Activated naive CD4-positive, alpha-beta T cell treated with anti-CD3 and anti-CD28 coated beads for 36 hours (primary cell): ENCODE results near the gene ATP6V1C2. TPM values are rescaled to one million over a fixed set of nuclear protein-coding genes. Genes with fewer than 3 reads are reported as not detected.

Source experiments
- CTCF ChIA-PET: fragments of 350-600 bp; sonication (Branson Sonifier 250); formaldehyde crosslinking; loops from one replicate; lab custom pipeline; 2021; ENCODE audit warnings: antibody characterized with exemption; lab: Charles Lee
- DNase-seq: peaks from one replicate; pipeline ENCODE4 v3.0.0-alpha.2; 2020
- H3K27ac Mint-ChIP-seq: one replicate; pipeline ENCODE4 v1.8.0; 2021; ENCODE audit warnings: mild to moderate bottlenecking, mixed read lengths
- H3K27me3 Mint-ChIP-seq: one replicate; pipeline ENCODE4 v1.8.0; 2021; ENCODE audit warnings: low read depth, mixed read lengths
- H3K36me3 Mint-ChIP-seq: one replicate; pipeline ENCODE4 v1.8.0; 2021; ENCODE audit warnings: low read depth, mixed read lengths
- H3K4me1 Mint-ChIP-seq: one replicate; pipeline ENCODE4 v1.8.0; 2021; ENCODE audit warnings: low read depth, mixed read lengths
- H3K4me3 Mint-ChIP-seq: one replicate; pipeline ENCODE4 v1.8.0; 2021; ENCODE audit warnings: mild to moderate bottlenecking, moderate library complexity, mixed read lengths
- H3K9me3 Mint-ChIP-seq: one replicate; pipeline ENCODE4 v1.8.0; 2021; ENCODE audit warnings: mixed read lengths
- intact Hi-C: fragments of 100-400 bp; cut with micrococcal nuclease; formaldehyde crosslinking; loops from one replicate; pipeline ENCODE4 v1.15.1; 2023
- total RNA-seq, 2 experiments: library from RNA; stranded (reverse); gene quantifications; one replicate each; pipeline ENCODE4 v1.2.3, GENCODE V29; 2021

Gene ATP6V1C2, protein sequence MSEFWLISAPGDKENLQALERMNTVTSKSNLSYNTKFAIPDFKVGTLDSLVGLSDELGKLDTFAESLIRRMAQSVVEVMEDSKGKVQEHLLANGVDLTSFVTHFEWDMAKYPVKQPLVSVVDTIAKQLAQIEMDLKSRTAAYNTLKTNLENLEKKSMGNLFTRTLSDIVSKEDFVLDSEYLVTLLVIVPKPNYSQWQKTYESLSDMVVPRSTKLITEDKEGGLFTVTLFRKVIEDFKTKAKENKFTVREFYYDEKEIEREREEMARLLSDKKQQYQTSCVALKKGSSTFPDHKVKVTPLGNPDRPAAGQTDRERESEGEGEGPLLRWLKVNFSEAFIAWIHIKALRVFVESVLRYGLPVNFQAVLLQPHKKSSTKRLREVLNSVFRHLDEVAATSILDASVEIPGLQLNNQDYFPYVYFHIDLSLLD
- total RNA-seq, result not detected

DNA sequence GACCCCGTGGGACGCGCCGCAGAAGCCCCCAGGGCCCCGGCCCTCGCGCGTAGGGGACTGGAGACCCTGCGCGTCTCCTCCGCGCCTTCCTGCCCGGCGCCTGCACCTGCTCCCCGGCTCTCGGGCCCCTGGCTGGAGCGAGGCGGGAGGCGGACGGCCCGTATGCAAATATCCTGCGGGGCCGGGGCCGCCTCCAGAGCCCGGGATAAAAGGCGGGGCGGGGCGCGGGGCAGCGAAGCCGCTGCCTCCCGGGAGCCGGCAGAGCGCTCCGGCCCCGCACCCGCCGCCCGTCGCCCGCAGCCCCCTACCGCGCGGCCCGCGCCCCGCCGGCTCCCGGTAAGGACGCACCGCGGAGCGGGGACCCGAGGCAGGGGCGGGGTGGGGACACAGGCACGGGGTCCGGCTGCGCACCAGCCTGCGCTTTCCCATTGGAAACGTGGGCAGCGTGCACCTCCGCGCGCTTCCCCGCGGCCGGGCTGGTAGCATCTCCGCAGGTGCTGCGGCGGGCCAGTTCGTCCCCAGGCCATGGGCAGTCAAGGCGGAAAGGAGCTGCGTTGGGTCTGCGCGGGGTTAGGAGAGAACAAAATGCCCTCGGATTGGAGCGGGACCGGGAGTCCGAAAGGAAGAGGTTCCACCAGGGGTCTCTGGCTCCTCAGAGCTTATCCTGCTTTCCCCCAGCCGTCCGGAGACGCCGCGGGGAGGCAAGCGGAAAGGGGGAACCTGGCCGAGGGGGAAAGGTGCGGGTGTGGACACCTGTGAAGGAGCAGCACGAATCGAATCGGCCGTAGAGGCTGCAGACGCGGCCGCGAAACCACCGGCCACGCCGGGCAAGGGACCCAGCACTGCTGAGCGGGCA, at the start of gene ATP6V1C2:
Gene ATP6V1C2 (plus strand): TSS at position 235 of the 856 bp plus-strand sequence. CDS start 1,220 bp downstream, outside the sequence.
- peak; percentile 28 for DNase-seq

DNA sequence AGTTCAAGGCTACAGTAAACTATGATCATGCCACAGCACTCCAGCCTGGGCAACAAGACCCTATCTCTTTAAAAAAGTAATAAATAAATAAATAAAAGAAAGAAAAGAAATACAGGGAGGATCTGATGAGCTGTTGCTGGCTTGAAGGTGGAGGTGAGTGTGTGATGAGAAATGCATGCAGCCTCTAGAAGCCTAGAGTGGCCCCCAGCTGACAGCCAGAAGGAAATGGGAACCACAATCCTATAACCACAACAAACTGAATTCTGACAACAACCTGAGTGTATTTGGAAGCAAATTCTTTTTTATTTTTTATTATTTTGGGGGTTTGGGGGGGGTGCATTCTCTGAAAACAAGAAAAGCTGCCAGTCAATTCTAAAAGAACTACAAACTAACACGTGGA, 46.3 kb upstream of the ATP6V1C2 start:
- H3K4me3 Mint-ChIP-seq, result no peak overlapping the region
- H3K27ac Mint-ChIP-seq, result peak overlapping the region; percentile 14
- H3K36me3 Mint-ChIP-seq, result peaks cover 23% of the 10 kb centered on the region
- CTCF ChIA-PET, result interaction anchor here (0.5 to 1.1 kb wide), 4 partner anchors 12 to 988 kb away, joined by 3 to 6 read pairs (median 4); no protein-coding TSS in a partner anchor
- H3K9me3 Mint-ChIP-seq, result no peaks in the 10 kb centered on the region
- intact Hi-C loops, result no loop called here
- H3K4me1 Mint-ChIP-seq, result peaks cover 25% of the 10 kb centered on the region
- H3K27me3 Mint-ChIP-seq, result no peaks in the 10 kb centered on the region
- no peak for DNase-seq

More for the DNA sequence above, at the start of gene ATP6V1C2:
- no peaks in the 10 kb centered on the region for H3K36me3 Mint-ChIP-seq
- intact Hi-C loops, result no loop called here
- H3K27me3 Mint-ChIP-seq, result peaks cover 41% of the 10 kb centered on the region
- H3K9me3 Mint-ChIP-seq, result no peaks in the 10 kb centered on the region
- H3K27ac Mint-ChIP-seq, result no peak within 1 kb of the TSS
- peak within 1 kb of the TSS; percentile 49 for H3K4me3 Mint-ChIP-seq
- peaks cover 12% of the 10 kb centered on the region for H3K4me1 Mint-ChIP-seq
- CTCF ChIA-PET, result interaction anchor here (0.9 kb wide), 1 partner anchor 13 kb away, joined by 3 read pairs; no protein-coding TSS in a partner anchor

DNA sequence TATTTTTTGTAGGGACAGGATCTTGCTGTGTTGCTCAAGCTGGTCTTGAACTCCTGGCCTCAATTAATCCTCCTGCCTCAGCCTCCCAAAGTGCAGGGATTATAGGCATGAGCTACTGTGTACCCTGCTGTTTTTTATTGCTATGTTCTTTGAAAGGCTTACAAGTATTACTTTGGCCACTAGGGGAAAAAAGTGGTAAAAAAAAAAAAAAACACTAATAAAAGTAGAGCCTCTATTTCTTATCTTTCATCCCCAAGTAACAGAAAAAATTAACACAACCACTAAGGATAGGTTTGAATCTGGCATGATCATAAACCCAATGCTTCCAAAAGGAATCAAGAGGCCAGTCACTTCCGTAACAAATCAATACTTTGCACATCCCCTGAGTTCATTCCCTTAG, 43.2 kb upstream of the ATP6V1C2 start:
- Mint-ChIP-seq H3K4me3 (no peak overlapping the region), H3K4me1 (peaks cover 41% of the 10 kb centered on the region), H3K9me3 (no peaks in the 10 kb centered on the region), H3K27me3 (no peaks in the 10 kb centered on the region), H3K36me3 (peaks cover 26% of the 10 kb centered on the region), H3K27ac (peak overlapping the region; percentile 59)
- CTCF ChIA-PET, result interaction anchor here (0.7 to 1.7 kb wide), 2 partner anchors 10 to 18 kb away, joined by 6 read pairs; no protein-coding TSS in a partner anchor
- intact Hi-C loops, result no loop called here
- DNase-seq, result no peak

DNA sequence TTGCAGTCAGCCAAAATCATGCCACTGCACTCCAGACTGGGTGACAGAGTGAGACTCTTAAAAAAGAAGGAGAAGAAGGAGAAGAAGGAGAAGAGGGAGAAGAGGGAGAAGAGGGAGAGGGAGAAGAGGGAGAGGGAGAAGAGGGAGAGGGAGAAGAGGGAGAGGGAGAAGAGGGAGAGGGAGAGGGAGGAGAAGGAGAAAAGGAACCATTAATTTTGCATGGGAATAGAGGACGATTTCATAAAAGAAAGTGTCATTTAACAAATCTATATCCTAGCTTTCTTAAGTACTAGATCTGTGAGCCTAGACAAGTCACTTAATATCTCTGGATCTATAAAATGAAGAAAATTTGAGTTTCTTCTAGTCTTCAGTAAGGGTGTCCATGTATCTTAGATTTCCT, 41.2 kb upstream of the ATP6V1C2 start:
- H3K36me3 Mint-ChIP-seq, result peaks cover 19% of the 10 kb centered on the region
- H3K9me3 Mint-ChIP-seq, result no peaks in the 10 kb centered on the region
- CTCF ChIA-PET, result interaction anchor here (1.1 to 1.4 kb wide), 2 partner anchors 9 to 696 kb away, joined by 3 read pairs; partner anchors contain the start of gene NOL10
- intact Hi-C loops, result loop anchor here (2.0 kb wide), 1 partner anchor 25 kb away; no protein-coding TSS in a partner anchor
- no peak overlapping the region for H3K4me3 Mint-ChIP-seq
- no peak for DNase-seq
- H3K4me1 Mint-ChIP-seq, result peaks cover 40% of the 10 kb centered on the region
- H3K27ac Mint-ChIP-seq, result peak overlapping the region; percentile 47
- no peaks in the 10 kb centered on the region for H3K27me3 Mint-ChIP-seq

DNA sequence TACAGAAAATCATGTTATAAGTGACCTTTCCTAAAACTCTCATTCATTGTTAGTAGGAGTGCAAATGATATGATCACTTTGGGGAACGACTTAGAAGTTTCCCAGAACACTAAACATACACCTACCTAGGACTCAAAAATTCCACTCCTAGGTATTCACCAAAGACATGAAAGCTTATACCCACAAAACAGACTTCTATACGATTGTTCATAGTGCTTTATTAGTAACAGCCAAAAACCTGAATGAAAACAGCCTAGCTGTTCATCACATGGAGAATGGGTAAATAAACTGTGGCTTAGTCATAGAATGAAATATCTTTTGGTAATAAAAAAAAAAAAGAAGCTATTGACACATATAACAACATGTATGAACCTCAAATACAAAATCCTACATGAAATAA, 40.5 kb upstream of the ATP6V1C2 start:
- no peak overlapping the region for H3K4me3 Mint-ChIP-seq

DNA sequence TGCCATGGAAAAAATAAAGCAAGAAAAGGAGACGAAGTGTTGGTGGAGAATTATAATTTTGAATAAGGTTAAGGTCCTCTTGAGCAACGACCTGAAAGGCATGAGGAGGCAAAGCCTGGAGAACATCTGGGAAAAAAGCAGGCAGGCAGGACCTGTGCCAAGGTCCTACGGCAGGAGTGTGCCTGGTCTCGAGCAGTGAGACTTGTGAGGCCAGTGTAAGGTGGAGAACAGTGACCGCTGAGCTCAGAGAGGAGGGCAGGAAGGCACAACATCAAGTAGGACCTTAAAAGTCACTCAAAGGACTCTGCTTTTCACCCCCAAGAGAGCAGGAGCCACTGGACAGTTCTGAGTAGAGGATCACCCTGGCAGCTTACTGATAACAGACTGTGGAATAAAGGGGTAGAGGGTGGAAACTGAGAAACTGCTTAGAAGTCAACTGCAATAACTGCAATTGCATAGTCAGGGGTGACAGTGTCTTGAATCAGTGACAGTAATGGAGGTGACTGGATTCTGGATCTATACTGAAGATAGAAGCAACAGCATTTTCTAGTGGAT, 35.2 kb upstream of the ATP6V1C2 start:
- Mint-ChIP-seq H3K27ac (peak overlapping the region; percentile 78), H3K4me3 (no peak overlapping the region), H3K4me1 (peaks cover 14% of the 10 kb centered on the region), H3K36me3 (peaks cover 9% of the 10 kb centered on the region), H3K9me3 (no peaks in the 10 kb centered on the region), H3K27me3 (no peaks in the 10 kb centered on the region)
- DNase-seq, result no peak
- CTCF ChIA-PET, result interaction anchor here (0.6 to 1.8 kb wide), 2 partner anchors 11 to 48 kb away, joined by 3 to 4 read pairs; no protein-coding TSS in a partner anchor
- intact Hi-C loops, result loop anchor here (5.0 kb wide), 1 partner anchor 354 kb away; no protein-coding TSS in a partner anchor

More for the DNA sequence above, 40.5 kb upstream of the ATP6V1C2 start:
- CTCF ChIA-PET, result interaction anchor here (0.7 to 1.1 kb wide), 2 partner anchors 35 to 697 kb away, joined by 3 read pairs; no protein-coding TSS in a partner anchor
- Mint-ChIP-seq H3K9me3 (no peaks in the 10 kb centered on the region), H3K36me3 (peaks cover 19% of the 10 kb centered on the region), H3K4me1 (peaks cover 32% of the 10 kb centered on the region), H3K27ac (peak overlapping the region; percentile 71), H3K27me3 (no peaks in the 10 kb centered on the region)
- no peak for DNase-seq
- intact Hi-C loops, result loop anchor here (2.0 kb wide), 1 partner anchor 26 kb away; no protein-coding TSS in a partner anchor

DNA sequence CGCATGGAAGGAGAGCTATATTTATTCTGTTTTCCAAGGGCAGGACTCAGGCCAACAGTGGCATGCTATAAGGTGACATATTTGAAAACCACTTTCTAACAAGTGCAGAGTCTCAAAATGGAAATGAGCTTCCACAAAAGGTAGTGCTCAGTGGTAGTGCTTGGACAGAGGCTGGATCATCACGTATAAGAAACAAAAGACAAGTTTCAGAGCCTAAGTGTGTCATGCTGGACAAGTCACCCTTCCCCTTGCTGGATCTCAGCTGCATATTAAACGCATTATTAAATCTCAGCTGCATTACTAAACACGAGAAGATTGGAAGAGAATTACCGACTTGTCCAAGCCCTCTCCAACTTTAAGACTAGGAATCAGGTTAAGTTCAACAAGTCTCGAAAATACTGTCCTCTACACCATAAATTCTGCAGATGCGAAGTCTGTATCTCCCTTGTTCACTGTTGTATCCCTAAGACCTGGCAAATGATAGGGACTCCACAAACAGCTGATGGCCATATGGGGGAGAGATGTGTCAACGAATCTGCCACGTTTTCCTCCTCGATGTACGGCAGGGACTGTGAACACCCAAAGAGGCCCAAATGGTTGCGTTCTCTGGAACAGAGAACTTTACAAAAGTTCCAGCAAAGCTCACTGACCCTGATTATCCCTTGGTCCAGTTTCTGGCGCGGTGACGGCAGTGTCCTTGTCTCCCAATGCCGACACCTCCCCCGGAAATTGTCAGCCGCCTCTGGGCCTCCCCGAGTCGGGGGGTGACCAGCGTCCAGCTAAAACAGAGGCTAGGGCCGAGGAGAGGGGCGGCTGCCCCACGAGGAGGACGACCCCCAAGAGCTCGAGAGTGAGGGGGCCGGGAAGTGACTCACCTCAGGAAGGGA, 32.3 kb upstream of the ATP6V1C2 start:
- H3K9me3 Mint-ChIP-seq, result no peaks in the 10 kb centered on the region
- peak; percentile 28 for DNase-seq
- peaks cover 8% of the 10 kb centered on the region for H3K4me1 Mint-ChIP-seq
- no peak overlapping the region for H3K27ac Mint-ChIP-seq
- H3K36me3 Mint-ChIP-seq, result peaks cover 4% of the 10 kb centered on the region
- no peaks in the 10 kb centered on the region for H3K27me3 Mint-ChIP-seq
- H3K4me3 Mint-ChIP-seq, result no peak overlapping the region
- intact Hi-C loops, result loop anchor here (2.0 to 5.0 kb wide), 3 partner anchors 34 to 566 kb away; partner anchors contain the start of gene RRM2
- CTCF ChIA-PET, result interaction anchor here (0.9 kb wide), 1 partner anchor 10 kb away, joined by 3 read pairs; no protein-coding TSS in a partner anchor

DNA sequence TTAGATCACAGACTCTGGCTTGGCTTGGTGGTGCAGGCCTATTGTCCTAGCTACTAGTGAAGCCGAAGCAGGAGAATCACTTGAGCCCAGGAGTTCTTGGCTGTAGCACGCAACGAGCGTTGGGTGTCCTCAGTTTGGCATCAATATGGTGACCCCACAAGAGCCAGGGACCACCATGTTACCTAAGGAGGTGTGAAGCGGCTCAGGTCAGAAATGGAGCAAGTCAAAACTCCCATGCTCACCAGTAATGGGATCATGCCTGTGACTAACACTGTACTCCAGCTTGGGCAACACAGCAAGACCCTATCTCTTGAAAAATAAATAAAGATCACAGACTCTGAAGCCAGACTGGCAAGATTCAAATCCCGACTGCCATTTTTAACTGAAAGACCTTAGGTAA, 29.9 kb upstream of the ATP6V1C2 start:
- no peak overlapping the region for H3K27ac Mint-ChIP-seq
- no peak overlapping the region for H3K4me3 Mint-ChIP-seq
- H3K27me3 Mint-ChIP-seq, result no peaks in the 10 kb centered on the region

DNA sequence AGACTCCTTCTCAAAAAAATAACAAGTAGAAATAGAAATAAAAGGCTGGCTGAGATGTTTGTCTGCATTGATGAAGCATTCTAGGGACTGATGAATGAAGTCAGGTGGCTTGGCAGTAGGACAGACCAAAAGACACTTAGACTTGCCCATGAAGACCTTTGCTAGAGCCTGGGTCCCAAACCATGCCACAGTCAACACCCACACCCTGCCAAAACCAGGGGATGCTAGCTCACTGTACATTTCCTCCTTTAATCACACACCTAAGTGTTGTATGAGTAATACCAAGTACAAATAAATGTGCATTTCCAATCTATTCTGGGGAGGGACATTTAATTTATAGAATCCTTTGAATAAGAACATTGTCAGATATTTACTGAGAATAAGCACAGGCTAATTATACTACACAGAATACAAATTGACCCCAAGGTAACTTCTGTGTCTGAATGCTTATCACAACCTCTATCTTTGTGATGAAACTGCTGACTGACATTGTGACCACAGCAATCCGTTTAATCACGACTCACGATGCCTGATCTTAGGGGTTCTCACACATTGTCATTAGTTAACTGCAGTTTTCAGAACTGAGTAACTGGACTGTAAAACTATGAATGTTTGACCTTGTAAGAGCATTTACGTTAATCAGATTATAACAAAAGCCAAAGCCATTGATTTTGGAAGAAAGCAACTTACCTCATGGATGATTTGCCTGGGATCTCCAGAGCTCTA, 21.2 kb upstream of the ATP6V1C2 start:
- Mint-ChIP-seq H3K9me3 (no peaks in the 10 kb centered on the region), H3K36me3 (no peaks in the 10 kb centered on the region), H3K4me3 (no peak overlapping the region), H3K27me3 (no peaks in the 10 kb centered on the region), H3K27ac (peak overlapping the region; percentile 24), H3K4me1 (no peaks in the 10 kb centered on the region)
- no peak for DNase-seq
- CTCF ChIA-PET, result no interaction called here
- intact Hi-C loops, result no loop called here

More for the DNA sequence above, 29.9 kb upstream of the ATP6V1C2 start:
- intact Hi-C loops, result loop anchor here (5.0 kb wide), 1 partner anchor 121 kb away; the partner anchor contains the start of gene PDIA6
- Mint-ChIP-seq H3K36me3 (peaks cover 4% of the 10 kb centered on the region), H3K9me3 (no peaks in the 10 kb centered on the region), H3K4me1 (peaks cover 8% of the 10 kb centered on the region)
- CTCF ChIA-PET, result no interaction called here
- DNase-seq, result no peak

DNA sequence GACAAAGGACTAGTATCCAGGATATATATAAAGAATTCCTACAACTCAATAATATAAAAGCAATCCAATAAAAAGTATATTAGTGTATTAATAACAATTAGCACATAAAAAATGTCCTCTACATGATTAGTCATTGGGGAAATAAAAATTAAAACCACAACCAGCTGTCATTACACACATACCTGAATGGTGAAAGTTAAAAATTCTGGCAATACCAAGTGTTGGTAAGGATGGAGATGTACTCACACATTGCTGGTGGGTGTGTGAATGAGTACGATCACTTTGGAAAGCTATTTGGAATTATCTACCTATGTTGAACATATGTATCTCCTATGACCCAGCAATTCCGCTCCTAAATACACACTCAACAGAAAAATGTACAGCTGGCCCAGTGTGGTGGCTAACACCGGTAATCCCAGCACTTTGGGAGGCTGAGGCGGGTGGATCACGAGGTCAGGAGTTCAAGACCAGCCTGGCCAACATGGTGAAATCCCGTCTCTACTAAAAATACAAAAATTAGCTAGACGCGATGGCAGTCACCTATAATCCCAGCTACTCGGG, 17.3 kb upstream of the ATP6V1C2 start:
- Mint-ChIP-seq H3K4me3 (no peak overlapping the region), H3K27me3 (peaks cover 12% of the 10 kb centered on the region), H3K36me3 (no peaks in the 10 kb centered on the region), H3K27ac (no peak overlapping the region), H3K4me1 (no peaks in the 10 kb centered on the region), H3K9me3 (no peaks in the 10 kb centered on the region)
- CTCF ChIA-PET, result interaction anchor here (0.6 to 1.3 kb wide), 2 partner anchors 26 to 634 kb away, joined by 3 to 4 read pairs; no protein-coding TSS in a partner anchor
- no peak for DNase-seq
- intact Hi-C loops, result no loop called here
